Sigmoid colon (tissue), 3 donors: ENCODE results near the gene HMX3.

Experiments
- POLR2A ChIP-seq, 2 donors: fragments of 450-650 bp; IDR thresholded peaks; one replicate each; pipeline ENCODE4 v1.6.1; 2016; ENCODE audit warnings: antibody characterized with exemption in 2 of 2, mild to moderate bottlenecking in 2 of 2, moderate library complexity in 2 of 2
- TF ChIP-seq, protein P1 (sequence below), 4 experiments: fragments of 450-650 bp in 3 of 4; fragments of 200-600 bp in 1 of 4; IDR thresholded peaks; one replicate each; pipeline ENCODE4 v1.5.1; 2016 to 2019; ENCODE audit warnings: antibody characterized with exemption in 4 of 4, mild to moderate bottlenecking in 3 of 4, moderate library complexity in 2 of 4

- TF ChIP-seq, protein P1, sequence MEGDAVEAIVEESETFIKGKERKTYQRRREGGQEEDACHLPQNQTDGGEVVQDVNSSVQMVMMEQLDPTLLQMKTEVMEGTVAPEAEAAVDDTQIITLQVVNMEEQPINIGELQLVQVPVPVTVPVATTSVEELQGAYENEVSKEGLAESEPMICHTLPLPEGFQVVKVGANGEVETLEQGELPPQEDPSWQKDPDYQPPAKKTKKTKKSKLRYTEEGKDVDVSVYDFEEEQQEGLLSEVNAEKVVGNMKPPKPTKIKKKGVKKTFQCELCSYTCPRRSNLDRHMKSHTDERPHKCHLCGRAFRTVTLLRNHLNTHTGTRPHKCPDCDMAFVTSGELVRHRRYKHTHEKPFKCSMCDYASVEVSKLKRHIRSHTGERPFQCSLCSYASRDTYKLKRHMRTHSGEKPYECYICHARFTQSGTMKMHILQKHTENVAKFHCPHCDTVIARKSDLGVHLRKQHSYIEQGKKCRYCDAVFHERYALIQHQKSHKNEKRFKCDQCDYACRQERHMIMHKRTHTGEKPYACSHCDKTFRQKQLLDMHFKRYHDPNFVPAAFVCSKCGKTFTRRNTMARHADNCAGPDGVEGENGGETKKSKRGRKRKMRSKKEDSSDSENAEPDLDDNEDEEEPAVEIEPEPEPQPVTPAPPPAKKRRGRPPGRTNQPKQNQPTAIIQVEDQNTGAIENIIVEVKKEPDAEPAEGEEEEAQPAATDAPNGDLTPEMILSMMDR (IDR thresholded peaks at IDR 0.05), result no peak
- TF ChIP-seq POLR2A (IDR thresholded peaks at IDR 0.05), result no peak
These were observed 8.0 kb downstream of the HMX3 start for GRCh38 chr10:123143825-123144168.
